Tibial nerve (tissue), 4 donors: ENCODE results near the gene IQSEC1. TPM values are rescaled to one million over a fixed set of nuclear protein-coding genes. Genes with fewer than 3 reads are reported as not detected.

ENCODE experiments used
- DNase-seq, 2 donors: peaks; one replicate each; pipeline ENCODE4 v3.0.0-alpha.2; 2019; ENCODE audit warnings: low spot score in 2 of 2
- H3K27ac ChIP-seq, 4 donors: fragments of 200-600 bp; sonication (generic) in 3 of 4; one replicate each; pipeline ENCODE4 v1.5.1; 2017 to 2019; ENCODE audit warnings: mild to moderate bottlenecking in 1 of 4
- H3K27me3 ChIP-seq, 2 donors: fragments of 200-600 bp; sonication (generic) in 1 of 2; one replicate each; pipeline versions ENCODE4 v1.5.1 to v1.6.0; 2017 to 2019
- H3K36me3 ChIP-seq, 3 donors: fragments of 200-600 bp; sonication (generic); one replicate each; pipeline ENCODE4 v1.5.1; 2018 to 2019
- H3K4me1 ChIP-seq, 4 donors: fragments of 200-600 bp; sonication (generic) in 3 of 4; one replicate each; pipeline ENCODE4 v1.5.1; 2017 to 2019
- H3K4me3 ChIP-seq, 4 donors: fragments of 200-600 bp; sonication (generic) in 3 of 4; one replicate each; pipeline ENCODE4 v1.5.1; 2017 to 2019; ENCODE audit warnings: mild to moderate bottlenecking in 1 of 4, moderate library complexity in 1 of 4
- H3K9me3 ChIP-seq, 4 donors: fragments of 200-600 bp; sonication (generic) in 3 of 4; one replicate each; pipeline ENCODE4 v1.5.1; 2017 to 2019
- CTCF ChIP-seq, 5 experiments: fragments of 200-600 bp in 3 of 5; fragments of 450-650 bp in 2 of 5; sonication (generic) in 3 of 5; IDR thresholded peaks; one replicate each; pipeline ENCODE4 v1.5.1; 2016 to 2019; ENCODE audit warnings: antibody characterized with exemption in 5 of 5, mild to moderate bottlenecking in 3 of 5, moderate library complexity in 2 of 5
- EP300 ChIP-seq, 2 donors: sonication (generic); formaldehyde crosslinking; IDR thresholded peaks; one replicate each; pipeline ENCODE4 v1.6.1; 2017; ENCODE audit warnings: antibody characterized with exemption in 2 of 2, mild to moderate bottlenecking in 1 of 2
- POLR2A ChIP-seq, 2 donors: fragments of 450-650 bp; IDR thresholded peaks; one replicate each; pipeline ENCODE4 v1.6.1; 2017; ENCODE audit warnings: antibody characterized with exemption in 2 of 2, mild to moderate bottlenecking in 2 of 2, moderate library complexity in 2 of 2
- WGBS, 2 donors: methylation state at CpG; one replicate each; pipeline ENCODE4 v1.1.5; 2018; 5-methylcytosine and 5-hydroxymethylcytosine counted together
- total RNA-seq, 4 donors: library from RNA; depleted of rRNA; stranded (reverse); fragments of >200 nt; gene quantifications; one replicate each; pipeline ENCODE4 v1.1.0, GENCODE V29; 2016

Gene IQSEC1
- total RNA-seq, 4 donors from 2014 or later: 58.2 to 77.5 (median 68.6) TPM

DNA sequence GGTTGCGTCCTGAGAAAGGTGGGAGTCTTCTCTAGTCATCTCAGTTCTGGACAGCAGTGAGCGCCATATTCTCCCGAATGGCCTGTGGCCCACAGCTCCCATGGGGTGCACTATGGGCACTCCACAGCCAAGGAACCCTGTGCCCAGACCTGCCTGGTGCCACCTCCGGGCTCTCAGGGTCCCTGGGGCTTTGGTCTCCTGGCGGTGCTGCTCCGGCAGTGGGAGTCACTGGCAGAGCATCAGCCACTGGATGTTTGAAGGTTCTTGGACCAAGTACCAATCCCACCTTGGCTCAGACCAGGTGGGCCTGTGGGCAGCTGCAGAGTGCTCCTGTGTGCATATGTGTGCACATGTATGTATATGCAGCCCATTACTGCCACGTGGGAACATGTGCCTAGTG lies 163.5 kb downstream of the IQSEC1 start:
- TF ChIP-seq CTCF (IDR thresholded peaks at IDR 0.05) (no peak), EP300 (IDR thresholded peaks at IDR 0.05) (no peak), POLR2A (IDR thresholded peaks at IDR 0.05) (no peak)
- no peak for DNase-seq
- 80 to 90% methylated on average over 1 to 4 of the region's 7 CpGs for WGBS, 2 donors
- H3K9me3 ChIP-seq: no peaks in the 10 kb centered on the region
- H3K27me3 ChIP-seq: no peaks in the 10 kb centered on the region
- H3K4me1 ChIP-seq: peaks cover 0 to 8% (median 0%) of the 10 kb centered on the region in 4 donors
- no peak overlapping the region for H3K4me3 ChIP-seq
- H3K36me3 ChIP-seq: peaks cover 0 to 98% (median 31%) of the 10 kb centered on the region in 3 donors
- H3K27ac ChIP-seq: no peak overlapping the region

DNA sequence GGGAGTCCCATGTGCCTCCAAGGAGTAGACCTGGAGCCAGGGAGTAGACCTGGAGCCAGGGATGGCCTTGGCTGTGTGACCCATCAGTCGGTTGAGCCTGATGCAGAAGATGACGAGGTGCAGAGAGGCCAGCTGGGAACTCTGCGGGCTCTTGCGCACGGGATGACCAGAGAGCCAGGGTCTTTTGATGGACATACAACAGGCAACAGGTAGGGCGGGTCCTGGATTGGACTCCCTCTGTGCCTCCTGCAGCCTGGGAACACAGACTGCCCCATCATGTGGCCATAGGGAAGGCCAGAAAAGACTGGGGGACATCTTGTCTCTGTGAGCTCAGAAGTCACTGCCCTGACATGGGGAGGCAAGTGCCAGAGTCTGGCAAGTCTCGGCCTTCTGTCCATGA lies 164.4 kb downstream of the IQSEC1 start:
- DNase-seq: no peak
- Histone ChIP-seq H3K9me3 (no peaks in the 10 kb centered on the region), H3K4me3 (no peak overlapping the region), H3K36me3 (peaks cover 2 to 99% (median 31%) of the 10 kb centered on the region in 3 donors), H3K27ac (no peak overlapping the region), H3K27me3 (no peaks in the 10 kb centered on the region), H3K4me1 (peaks cover 0 to 3% (median 0%) of the 10 kb centered on the region in 4 donors)
- TF ChIP-seq POLR2A (IDR thresholded peaks at IDR 0.05): no peak
- TF ChIP-seq EP300 (IDR thresholded peaks at IDR 0.05): no peak
- TF ChIP-seq CTCF (IDR thresholded peaks at IDR 0.05): no peak
- 92% methylated on average over 6 to 7 of the region's 7 CpGs for WGBS, 2 donors

GRCh38 chr3:12908136-12908730 lies 165.0 kb downstream of the IQSEC1 start:
- Histone ChIP-seq H3K9me3 (no peaks in the 10 kb centered on the region), H3K4me1 (peaks cover 0 to 3% (median 0%) of the 10 kb centered on the region in 4 donors), H3K4me3 (no peak overlapping the region), H3K27me3 (no peaks in the 10 kb centered on the region), H3K36me3 (peaks cover 2 to 99% (median 31%) of the 10 kb centered on the region in 3 donors), H3K27ac (no peak overlapping the region)
- no peak for DNase-seq
- WGBS, 2 donors: 89 to 94% methylated on average over 28 of the region's 28 CpGs
- no peak for TF ChIP-seq POLR2A (IDR thresholded peaks at IDR 0.05)
- no peak for TF ChIP-seq EP300 (IDR thresholded peaks at IDR 0.05)
- no peak for TF ChIP-seq CTCF (IDR thresholded peaks at IDR 0.05)

GRCh38 chr3:12907729-12908128 lies 165.5 kb downstream of the IQSEC1 start:
- TF ChIP-seq EP300 (IDR thresholded peaks at IDR 0.05) (no peak), POLR2A (IDR thresholded peaks at IDR 0.05) (no peak), CTCF (IDR thresholded peaks at IDR 0.05) (no peak)
- Histone ChIP-seq H3K27me3 (no peaks in the 10 kb centered on the region), H3K4me3 (no peak overlapping the region), H3K36me3 (peaks cover 2 to 99% (median 31%) of the 10 kb centered on the region in 3 donors), H3K9me3 (no peaks in the 10 kb centered on the region), H3K27ac (no peak overlapping the region), H3K4me1 (peaks cover 0 to 3% (median 0%) of the 10 kb centered on the region in 4 donors)
- no peak for DNase-seq
- WGBS, 2 donors: 75 to 82% methylated on average over 18 of the region's 18 CpGs

GRCh38 chr3:12907296-12907695 lies 165.9 kb downstream of the IQSEC1 start:
- H3K27me3 ChIP-seq: no peaks in the 10 kb centered on the region
- WGBS, 2 donors: 84 to 85% methylated on average over 5 to 16 of the region's 16 CpGs
- no peaks in the 10 kb centered on the region for H3K9me3 ChIP-seq
- H3K4me1 ChIP-seq: peaks cover 0 to 3% (median 0%) of the 10 kb centered on the region in 4 donors
- peaks cover 2 to 99% (median 31%) of the 10 kb centered on the region in 3 donors for H3K36me3 ChIP-seq
- no peak for TF ChIP-seq CTCF (IDR thresholded peaks at IDR 0.05)
- no peak for TF ChIP-seq EP300 (IDR thresholded peaks at IDR 0.05)
- no peak for TF ChIP-seq POLR2A (IDR thresholded peaks at IDR 0.05)
- H3K27ac ChIP-seq: no peak overlapping the region
- H3K4me3 ChIP-seq: no peak overlapping the region
- no peak for DNase-seq
